HepG2 (cell line): ENCODE measurements around the gene TGM2. TPM values are rescaled to one million over a fixed set of nuclear protein-coding genes. Genes with fewer than 3 reads are reported as not detected.

Source experiments
- ATRX ChIP-seq: sonication (generic); formaldehyde crosslinking; IDR thresholded peaks from 2 replicates; pipeline ENCODE4 v1.4.0; 2020; ENCODE audit warnings: missing genetic modification reagents, borderline replicate concordance
- CCDC6 ChIP-seq: sonication (generic); formaldehyde crosslinking; IDR thresholded peaks from 2 replicates; pipeline ENCODE4 v1.8.1; 2022; ENCODE audit warnings: mild to moderate bottlenecking, missing genetic modification reagents, moderate library complexity
- CEBPG ChIP-seq: IDR thresholded peaks from 2 replicates; pipeline ENCODE4 v1.6.1; 2016
- CREB1 ChIP-seq, 2 experiments: fragments of 450-650 bp in 1 of 2; IDR thresholded peaks; 2 replicates each; pipeline ENCODE4 v1.6.1; 2016 to 2017; ENCODE audit warnings: control low read depth in 1 of 2, mild to moderate bottlenecking in 1 of 2, missing compliant biosample characterization in 1 of 2, missing genetic modification characterization in 1 of 2
- DR1 ChIP-seq: sonication (generic); formaldehyde crosslinking; IDR thresholded peaks from 2 replicates; pipeline ENCODE4 v1.8.0; 2021; ENCODE audit warnings: mild to moderate bottlenecking, missing genetic modification reagents, inconsistent platforms
- ETV5 ChIP-seq: IDR thresholded peaks from 2 replicates; pipeline ENCODE4 v1.6.1; 2018; ENCODE audit warnings: missing biosample characterization, missing genetic modification reagents, inconsistent platforms, borderline replicate concordance
- FOXA3 ChIP-seq: IDR thresholded peaks from 2 replicates; pipeline ENCODE4 v1.6.1; 2016; ENCODE audit warnings: missing genetic modification reagents, missing compliant biosample characterization
- HNF4G ChIP-seq, 2 experiments: sonication (generic) in 1 of 2; formaldehyde crosslinking in 1 of 2; IDR thresholded peaks; 2 replicates each; pipeline versions ENCODE4 v1.4.0 to v1.6.1; 2011 to 2020; ENCODE audit warnings: borderline replicate concordance in 2 of 2, low read depth in 2 of 2, mild to moderate bottlenecking in 2 of 2, low read length in 1 of 2, missing genetic modification reagents in 1 of 2, moderate library complexity in 1 of 2
- KLF16 ChIP-seq, 2 experiments: sonication (generic) in 1 of 2; formaldehyde crosslinking in 1 of 2; IDR thresholded peaks; 2 replicates each; pipeline versions ENCODE4 v1.6.1 to v1.8.0; 2016 to 2023; ENCODE audit warnings: missing genetic modification reagents in 2 of 2, missing compliant biosample characterization in 1 of 2
- KLF6 ChIP-seq: IDR thresholded peaks from 2 replicates; pipeline ENCODE4 v1.8.0; 2016; ENCODE audit warnings: missing biosample characterization, missing genetic modification reagents
- KMT2A ChIP-seq: sonication (generic); formaldehyde crosslinking; IDR thresholded peaks from 2 replicates; pipeline ENCODE4 v1.4.0; 2020; ENCODE audit warnings: missing genetic modification reagents
- MTA3 ChIP-seq: sonication (generic); formaldehyde crosslinking; IDR thresholded peaks from 2 replicates; pipeline ENCODE4 v1.4.0; 2020; ENCODE audit warnings: missing genetic modification reagents
- NR2C2 ChIP-seq: sonication (generic); formaldehyde crosslinking; IDR thresholded peaks from 2 replicates; pipeline ENCODE4 v1.4.0; 2020; ENCODE audit warnings: missing genetic modification reagents, mild to moderate bottlenecking, moderate library complexity, borderline replicate concordance
- NR2F2 ChIP-seq: IDR thresholded peaks from 2 replicates; pipeline ENCODE4 v1.6.1; 2012; ENCODE audit warnings: low read depth, inconsistent platforms, borderline replicate concordance
- RARA ChIP-seq: IDR thresholded peaks from 2 replicates; pipeline ENCODE4 v1.6.1; 2016; ENCODE audit warnings: missing genetic modification reagents, missing compliant biosample characterization
- RXRA ChIP-seq: sonication (generic); formaldehyde crosslinking; IDR thresholded peaks from 2 replicates; pipeline ENCODE4 v1.5.1; 2020; ENCODE audit warnings: missing genetic modification reagents
- SALL1 ChIP-seq: sonication (generic); formaldehyde crosslinking; IDR thresholded peaks from 2 replicates; pipeline ENCODE4 v1.8.0; 2022; ENCODE audit warnings: mild to moderate bottlenecking, missing genetic modification reagents
- SOX6 ChIP-seq, 2 experiments: fragments of 450-650 bp in 1 of 2; sonication (generic) in 1 of 2; formaldehyde crosslinking in 1 of 2; IDR thresholded peaks; 2 replicates each; pipeline versions ENCODE4 v1.4.0 to v1.6.1; 2017 to 2020; ENCODE audit warnings: antibody characterized with exemption in 1 of 2, mild to moderate bottlenecking in 1 of 2, missing genetic modification reagents in 1 of 2
- SUZ12 ChIP-seq: fragments of 150-350 bp; IDR thresholded peaks from 2 replicates; pipeline ENCODE4 v1.6.1; 2014; ENCODE audit warnings: low read depth, low read length
- TP53 ChIP-seq: sonication (generic); formaldehyde crosslinking; conservative IDR thresholded peaks from 2 replicates; pipeline ENCODE4 v1.4.0; 2020; ENCODE audit warnings: missing genetic modification reagents
- U2AF1 ChIP-seq: fragments of 200-400 bp; formaldehyde crosslinking; optimal IDR thresholded peaks from 2 replicates; pipeline ENCODE3; 2017; ENCODE audit warnings: mild to moderate bottlenecking, low read depth, low read length
- YEATS4 ChIP-seq: sonication (generic); formaldehyde crosslinking; IDR thresholded peaks from 2 replicates; pipeline ENCODE4 v1.4.0; 2020; ENCODE audit warnings: missing genetic modification reagents, borderline replicate concordance
- ZBTB21 ChIP-seq: sonication (generic); formaldehyde crosslinking; IDR thresholded peaks from 2 replicates; pipeline ENCODE4 v1.4.0; 2020; ENCODE audit warnings: missing genetic modification reagents
- ZNF234 ChIP-seq: sonication (generic); formaldehyde crosslinking; conservative IDR thresholded peaks from 2 replicates; pipeline ENCODE4 v1.5.1; 2020; ENCODE audit warnings: mild to moderate bottlenecking, missing genetic modification reagents
- ZNF605 ChIP-seq: sonication (generic); formaldehyde crosslinking; IDR thresholded peaks from 2 replicates; pipeline ENCODE4 v1.8.0; 2022; ENCODE audit warnings: mild to moderate bottlenecking, missing genetic modification reagents
- ZNF660 ChIP-seq: sonication (generic); formaldehyde crosslinking; IDR thresholded peaks from 2 replicates; pipeline ENCODE4 v1.5.1; 2020; ENCODE audit warnings: mild to moderate bottlenecking, low read depth, missing genetic modification reagents, borderline replicate concordance
- ZNF850 ChIP-seq: sonication (generic); formaldehyde crosslinking; conservative IDR thresholded peaks from 2 replicates; pipeline ENCODE4 v1.9.0; 2021; ENCODE audit warnings: mild to moderate bottlenecking, missing genetic modification reagents
- polyA plus RNA-seq, 8 experiments: library from polyadenylated mRNA; depleted of rRNA in 3 of 8; stranded (reverse) in 7 of 8; unstranded in 1 of 8; fragments of >200 nt; fragmentation: Illumina TruSeq in 4 of 8; extraction: Trizol in 4 of 8; gene quantifications; 2 replicates each; pipeline versions ENCODE4 v1.2.1 to v1.2.3, GENCODE V29; 2011 to 2016; ENCODE audit warnings: low read depth in 4 of 8, missing spikeins in 1 of 8, mixed read lengths in 1 of 8; ENCODE audit not compliant: insufficient read depth in 1 of 8
- total RNA-seq, 5 experiments: library from RNA; depleted of rRNA; stranded (reverse); fragments of >200 nt; fragmentation: Illumina TruSeq; extraction: Trizol; gene quantifications; 2 replicates each; pipeline ENCODE4 v1.2.3, GENCODE V29; 2016; ENCODE audit warnings: low read depth in 1 of 5
- TF ChIP-seq, protein P1 (sequence below), 2 experiments: fragments of 450-650 bp in 1 of 2; sonication (generic) in 1 of 2; formaldehyde crosslinking; IDR thresholded peaks; 2 replicates each; pipeline versions ENCODE4 v1.5.0 to v1.8.0; 2020 to 2022; ENCODE audit warnings: mild to moderate bottlenecking in 1 of 2, missing genetic modification reagents in 1 of 2
- TF ChIP-seq, protein P2 (sequence below): sonication (generic); formaldehyde crosslinking; conservative IDR thresholded peaks from 2 replicates; pipeline ENCODE4 v1.4.0; 2020; ENCODE audit warnings: missing genetic modification reagents
- TF ChIP-seq, protein P3 (sequence below): sonication (generic); formaldehyde crosslinking; IDR thresholded peaks from 2 replicates; pipeline ENCODE4 v1.4.0; 2020; ENCODE audit warnings: missing genetic modification reagents

The TGM2 gene
- total and polyA plus RNA-seq, 2 of the 13 experiments (the other 11 are each of a cell fraction or from before 2014, with no cell fraction given), result 4.2 to 46.4 TPM

DNA sequence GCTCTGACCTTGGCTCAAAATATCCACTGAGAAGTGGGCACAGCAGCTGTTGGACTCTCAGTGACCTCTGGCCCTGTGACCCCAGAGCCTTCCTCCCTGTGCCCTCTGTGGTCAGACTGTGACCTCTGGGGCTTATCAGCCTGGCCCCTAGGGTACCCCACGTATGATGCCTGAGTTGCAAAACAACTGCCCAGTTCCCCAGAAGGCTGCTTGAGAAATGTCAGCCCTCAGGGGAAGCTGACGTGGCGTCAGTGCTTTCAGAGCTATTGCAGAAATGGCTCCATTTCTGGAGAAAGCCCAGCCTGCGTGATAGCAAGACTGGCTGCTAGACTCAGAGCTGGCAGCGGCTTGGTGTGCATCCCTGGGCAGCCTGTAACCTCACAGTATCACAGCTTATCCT, 31.5 kb upstream of the TGM2 start (continued):
- TF ChIP-seq RARA (CRISPR knock-in tag) (peak; percentile 72), KLF16 (CRISPR knock-in tag; IDR thresholded peaks at IDR 0.05) (no peak), RXRA (CRISPR knock-in tag) (peak; percentile 68), NR2C2 (CRISPR knock-in tag) (peak; percentile 60; the same call in 1 of the 2 replicates), SALL1 (no peak), CREB1 (IDR thresholded peaks at IDR 0.05) (no peak), CREB1 (CRISPR knock-in tag; IDR thresholded peaks at IDR 0.05) (no peak), ZNF850 (CRISPR knock-in tag) (no peak), ZNF660 (CRISPR knock-in tag) (no peak), MTA3 (CRISPR knock-in tag) (no peak), ATRX (no peak), YEATS4 (CRISPR knock-in tag) (no peak), ZNF605 (CRISPR knock-in tag) (no peak), U2AF1 (no peak), ZNF234 (CRISPR knock-in tag) (no peak), CCDC6 (CRISPR knock-in tag) (no peak), ZBTB21 (CRISPR knock-in tag) (no peak), KMT2A (no peak), TP53 (CRISPR knock-in tag) (no peak), FOXA3 (no peak), NR2F2 (peak; percentile 59; the same call in 1 of the 2 replicates), SOX6 (IDR thresholded peaks at IDR 0.05) (no peak), SOX6 (CRISPR knock-in tag; IDR thresholded peaks at IDR 0.05) (no peak), KLF6 (CRISPR knock-in tag) (no peak), ETV5 (no peak), DR1 (CRISPR knock-in tag) (no peak), HNF4G (IDR thresholded peaks at IDR 0.05; ENCODE audit: borderline replicate concordance, low read depth, low read length) (0 out of 2 replicates have a peak, but pooled peaks have one; percentile 8), HNF4G (CRISPR knock-in tag; IDR thresholded peaks at IDR 0.05; ENCODE audit: borderline replicate concordance, low read depth) (no peak), CEBPG (no peak), SUZ12 (no peak)
- TF ChIP-seq, protein P1, sequence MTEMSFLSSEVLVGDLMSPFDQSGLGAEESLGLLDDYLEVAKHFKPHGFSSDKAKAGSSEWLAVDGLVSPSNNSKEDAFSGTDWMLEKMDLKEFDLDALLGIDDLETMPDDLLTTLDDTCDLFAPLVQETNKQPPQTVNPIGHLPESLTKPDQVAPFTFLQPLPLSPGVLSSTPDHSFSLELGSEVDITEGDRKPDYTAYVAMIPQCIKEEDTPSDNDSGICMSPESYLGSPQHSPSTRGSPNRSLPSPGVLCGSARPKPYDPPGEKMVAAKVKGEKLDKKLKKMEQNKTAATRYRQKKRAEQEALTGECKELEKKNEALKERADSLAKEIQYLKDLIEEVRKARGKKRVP (CRISPR knock-in tag; IDR thresholded peaks at IDR 0.05), result no peak
- TF ChIP-seq, protein P2, sequence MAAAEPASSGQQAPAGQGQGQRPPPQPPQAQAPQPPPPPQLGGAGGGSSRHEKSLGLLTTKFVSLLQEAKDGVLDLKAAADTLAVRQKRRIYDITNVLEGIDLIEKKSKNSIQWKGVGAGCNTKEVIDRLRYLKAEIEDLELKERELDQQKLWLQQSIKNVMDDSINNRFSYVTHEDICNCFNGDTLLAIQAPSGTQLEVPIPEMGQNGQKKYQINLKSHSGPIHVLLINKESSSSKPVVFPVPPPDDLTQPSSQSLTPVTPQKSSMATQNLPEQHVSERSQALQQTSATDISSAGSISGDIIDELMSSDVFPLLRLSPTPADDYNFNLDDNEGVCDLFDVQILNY, result no peak
- TF ChIP-seq, protein P3, sequence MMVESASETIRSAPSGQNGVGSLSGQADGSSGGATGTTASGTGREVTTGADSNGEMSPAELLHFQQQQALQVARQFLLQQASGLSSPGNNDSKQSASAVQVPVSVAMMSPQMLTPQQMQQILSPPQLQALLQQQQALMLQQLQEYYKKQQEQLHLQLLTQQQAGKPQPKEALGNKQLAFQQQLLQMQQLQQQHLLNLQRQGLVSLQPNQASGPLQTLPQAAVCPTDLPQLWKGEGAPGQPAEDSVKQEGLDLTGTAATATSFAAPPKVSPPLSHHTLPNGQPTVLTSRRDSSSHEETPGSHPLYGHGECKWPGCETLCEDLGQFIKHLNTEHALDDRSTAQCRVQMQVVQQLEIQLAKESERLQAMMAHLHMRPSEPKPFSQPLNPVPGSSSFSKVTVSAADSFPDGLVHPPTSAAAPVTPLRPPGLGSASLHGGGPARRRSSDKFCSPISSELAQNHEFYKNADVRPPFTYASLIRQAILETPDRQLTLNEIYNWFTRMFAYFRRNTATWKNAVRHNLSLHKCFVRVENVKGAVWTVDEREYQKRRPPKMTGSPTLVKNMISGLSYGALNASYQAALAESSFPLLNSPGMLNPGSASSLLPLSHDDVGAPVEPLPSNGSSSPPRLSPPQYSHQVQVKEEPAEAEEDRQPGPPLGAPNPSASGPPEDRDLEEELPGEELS (CRISPR knock-in tag), result no peak
